HUES6 (cell line): ENCODE results near the gene NFAT5.
"Not testable (repeated sequence)": the region's sequence is repeated elsewhere in the genome, so short reads cannot be mapped to it uniquely, and the experiment has no call there.

Experiments
- H3K27ac ChIP-seq: 2 replicates; pipeline ENCODE4 v1.7.0; 2013; ENCODE audit warnings: low read depth, mild to moderate bottlenecking, low read length, inconsistent platforms
- H3K27me3 ChIP-seq: 2 replicates; pipeline ENCODE4 v1.6.1; 2013; ENCODE audit warnings: low read length; ENCODE audit not compliant: control insufficient read depth, insufficient read depth
- H3K36me3 ChIP-seq: 2 replicates; pipeline ENCODE4 v1.6.1; 2013; ENCODE audit warnings: low read length; ENCODE audit not compliant: control insufficient read depth, insufficient read depth
- H3K4me1 ChIP-seq: 2 replicates; pipeline ENCODE4 v1.6.1; 2013; ENCODE audit warnings: low read length; ENCODE audit not compliant: control insufficient read depth, insufficient read depth
- H3K4me3 ChIP-seq: 2 replicates; pipeline ENCODE4 v1.5.1; 2013; ENCODE audit warnings: low read depth, low read length
- H3K9ac ChIP-seq: one replicate; pipeline ENCODE4 v1.6.1; 2013; ENCODE audit warnings: mild to moderate bottlenecking, low read length
- H3K9me3 ChIP-seq: 2 replicates; pipeline ENCODE4 v1.6.1; 2013; ENCODE audit warnings: low read depth, low read length; ENCODE audit not compliant: control insufficient read depth, insufficient read depth

Gene NFAT5

GRCh38 chr16:69618307-69618706, 52.5 kb downstream of the NFAT5 start:
- Histone ChIP-seq H3K4me3 (no peak overlapping the region), H3K4me1 (no peaks in the 10 kb centered on the region), H3K27ac (no peak overlapping the region), H3K9me3 (no peaks in the 10 kb centered on the region), H3K36me3 (0 out of 2 replicates have a peak, but pooled peaks cover 3% of the 10 kb centered on the region), H3K27me3 (no peaks in the 10 kb centered on the region), H3K9ac (no peak overlapping the region)

DNA sequence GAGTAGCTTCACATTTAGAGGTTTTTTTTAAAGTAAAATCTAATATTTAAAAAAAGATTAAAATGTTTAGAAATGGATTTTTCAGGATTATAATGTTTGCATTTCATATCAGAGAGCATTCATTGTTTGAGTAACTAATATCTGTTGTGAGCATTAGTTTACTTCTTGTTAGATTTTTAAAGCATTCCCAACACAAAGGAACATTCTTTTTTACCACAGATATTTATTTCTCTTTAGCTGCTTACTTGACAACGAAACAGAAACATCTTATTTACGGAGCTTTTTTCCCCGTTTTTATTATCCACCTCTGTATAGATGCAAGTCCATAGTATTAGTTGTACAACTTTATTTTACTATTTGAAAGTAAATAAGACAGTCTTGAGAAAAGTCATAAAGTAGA, 53.0 kb downstream of the NFAT5 start:
- no peak overlapping the region for H3K4me3 ChIP-seq
- H3K4me1 ChIP-seq, result no peaks in the 10 kb centered on the region
- no peaks in the 10 kb centered on the region for H3K9me3 ChIP-seq
- no peak overlapping the region for H3K27ac ChIP-seq
- 0 out of 2 replicates have a peak, but pooled peaks cover 3% of the 10 kb centered on the region for H3K36me3 ChIP-seq
- no peak overlapping the region for H3K9ac ChIP-seq
- no peaks in the 10 kb centered on the region for H3K27me3 ChIP-seq

DNA sequence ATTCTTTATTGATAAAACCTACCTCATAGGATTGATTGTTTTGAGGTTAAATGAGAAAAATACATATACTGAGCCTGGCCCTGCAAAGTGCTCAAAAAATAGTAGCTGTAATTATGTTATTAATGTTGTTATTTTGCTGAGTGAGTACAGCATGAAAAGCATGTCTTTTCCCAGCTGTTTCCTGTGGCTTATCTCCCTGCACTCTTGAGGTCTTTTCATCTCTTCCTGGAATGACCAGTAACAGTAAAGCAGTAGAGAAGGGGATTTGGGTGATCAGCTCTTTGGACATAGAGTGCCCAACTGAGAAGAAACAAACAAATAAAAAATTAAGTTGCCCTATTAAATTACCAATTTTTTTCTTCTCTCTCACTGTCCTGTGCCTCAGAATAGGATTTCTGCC, 53.7 kb downstream of the NFAT5 start:
- no peak overlapping the region for H3K9ac ChIP-seq
- H3K9me3 ChIP-seq, result no peaks in the 10 kb centered on the region
- H3K4me3 ChIP-seq, result no peak overlapping the region
- H3K27ac ChIP-seq, result no peak overlapping the region
- H3K4me1 ChIP-seq, result no peaks in the 10 kb centered on the region
- H3K36me3 ChIP-seq, result 0 out of 2 replicates have a peak, but pooled peaks cover 3% of the 10 kb centered on the region
- H3K27me3 ChIP-seq, result no peaks in the 10 kb centered on the region

DNA sequence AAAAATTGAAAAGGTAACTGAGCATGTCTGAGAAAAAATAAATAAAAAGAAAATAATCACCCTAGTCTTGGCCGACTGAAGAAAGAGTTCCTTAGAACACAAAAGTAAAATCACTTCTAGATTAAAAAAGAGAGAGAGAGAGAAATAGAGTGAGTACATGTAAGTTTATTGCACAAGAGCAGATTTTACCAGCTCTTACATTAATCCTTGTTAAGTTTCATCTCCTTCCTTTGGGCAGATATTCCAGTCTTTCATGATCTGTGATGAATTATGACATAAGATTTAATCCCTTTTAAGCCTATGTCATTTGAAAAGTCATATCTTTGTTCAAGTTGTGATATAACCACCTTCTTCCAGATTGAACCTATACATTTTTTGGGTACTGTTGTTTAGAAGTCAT, 54.8 kb downstream of the NFAT5 start:
- H3K4me1 ChIP-seq, result no peaks in the 10 kb centered on the region
- H3K27me3 ChIP-seq, result no peaks in the 10 kb centered on the region
- H3K27ac ChIP-seq, result no peak overlapping the region
- no peaks in the 10 kb centered on the region for H3K9me3 ChIP-seq
- H3K9ac ChIP-seq, result no peak overlapping the region
- no peak overlapping the region for H3K4me3 ChIP-seq
- H3K36me3 ChIP-seq, result 0 out of 2 replicates have a peak, but pooled peaks cover 3% of the 10 kb centered on the region

DNA sequence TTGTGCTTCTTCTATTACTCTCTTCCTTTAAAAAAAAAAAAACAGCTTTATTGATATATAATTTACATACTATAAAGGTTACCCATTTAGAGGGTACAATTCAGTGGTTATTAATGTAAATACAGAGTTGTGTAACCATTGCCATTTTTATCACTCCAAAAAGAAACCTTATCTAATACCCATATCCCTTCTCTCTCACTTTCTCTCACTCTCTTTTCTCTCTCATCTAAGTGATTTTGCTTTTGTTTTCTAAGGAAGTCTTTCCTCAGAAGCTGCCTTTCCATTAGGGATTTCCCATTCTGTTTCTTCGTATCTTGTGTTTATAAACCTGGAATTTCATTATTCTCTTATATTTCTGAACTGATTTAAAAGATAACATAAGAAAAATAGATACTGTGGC, 55.5 kb downstream of the NFAT5 start:
- no peaks in the 10 kb centered on the region for H3K4me1 ChIP-seq
- no peaks in the 10 kb centered on the region for H3K9me3 ChIP-seq
- H3K36me3 ChIP-seq, result 0 out of 2 replicates have a peak, but pooled peaks cover 3% of the 10 kb centered on the region
- no peak overlapping the region for H3K4me3 ChIP-seq
- H3K27me3 ChIP-seq, result no peaks in the 10 kb centered on the region
- no peak overlapping the region for H3K9ac ChIP-seq
- no peak overlapping the region for H3K27ac ChIP-seq

DNA sequence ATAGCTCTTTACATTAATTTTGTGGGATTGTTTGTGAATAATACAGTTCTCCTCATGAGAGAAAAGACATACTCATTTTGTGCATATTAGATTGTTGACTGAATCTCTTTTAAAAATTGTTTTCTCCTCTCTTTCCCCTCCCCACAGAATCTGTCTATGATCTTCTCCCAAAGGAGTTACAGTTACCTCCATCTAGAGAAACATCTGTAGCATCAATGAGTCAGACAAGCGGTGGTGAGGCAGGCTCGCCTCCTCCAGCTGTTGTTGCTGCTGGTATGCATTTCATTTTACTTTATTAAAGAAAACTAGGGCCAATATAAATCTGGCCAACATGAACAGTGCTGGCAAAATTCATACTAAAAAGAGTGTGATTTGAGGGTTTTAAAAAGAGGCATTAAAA, 60.5 kb downstream of the NFAT5 start:
- H3K27me3 ChIP-seq, result no peaks in the 10 kb centered on the region
- H3K9ac ChIP-seq, result no peak overlapping the region
- H3K4me3 ChIP-seq, result no peak overlapping the region
- no peak overlapping the region for H3K27ac ChIP-seq
- H3K4me1 ChIP-seq, result no peaks in the 10 kb centered on the region
- H3K36me3 ChIP-seq, result peaks cover 6% of the 10 kb centered on the region; the same call in 1 of the 2 replicates
- H3K9me3 ChIP-seq, result no peaks in the 10 kb centered on the region

GRCh38 chr16:69632828-69633227, 67.1 kb downstream of the NFAT5 start:
- H3K4me1 ChIP-seq, result no peaks in the 10 kb centered on the region
- H3K4me3 ChIP-seq, result no peak overlapping the region
- H3K36me3 ChIP-seq, result peaks cover 38% of the 10 kb centered on the region
- peaks cover 19% of the 10 kb centered on the region for H3K9me3 ChIP-seq
- H3K27ac ChIP-seq, result no peak overlapping the region
- no peak overlapping the region for H3K9ac ChIP-seq
- H3K27me3 ChIP-seq, result no peaks in the 10 kb centered on the region

GRCh38 chr16:69633375-69633774, 67.6 kb downstream of the NFAT5 start:
- H3K36me3 ChIP-seq, result peaks cover 38% of the 10 kb centered on the region
- no peak overlapping the region for H3K9ac ChIP-seq
- peaks cover 19% of the 10 kb centered on the region for H3K9me3 ChIP-seq
- H3K27me3 ChIP-seq, result no peaks in the 10 kb centered on the region
- no peak overlapping the region for H3K27ac ChIP-seq
- H3K4me3 ChIP-seq, result no peak overlapping the region
- H3K4me1 ChIP-seq, result no peaks in the 10 kb centered on the region

- Histone ChIP-seq H3K36me3 (peaks cover 32% of the 10 kb centered on the region), H3K9me3 (peaks cover 19% of the 10 kb centered on the region)
- not testable (repeated sequence) for H3K9ac ChIP-seq, H3K27me3 ChIP-seq, H3K4me1 ChIP-seq, H3K4me3 ChIP-seq, H3K27ac ChIP-seq
Measured at GRCh38 chr16:69636563-69637146, 70.9 kb downstream of the NFAT5 start.

DNA sequence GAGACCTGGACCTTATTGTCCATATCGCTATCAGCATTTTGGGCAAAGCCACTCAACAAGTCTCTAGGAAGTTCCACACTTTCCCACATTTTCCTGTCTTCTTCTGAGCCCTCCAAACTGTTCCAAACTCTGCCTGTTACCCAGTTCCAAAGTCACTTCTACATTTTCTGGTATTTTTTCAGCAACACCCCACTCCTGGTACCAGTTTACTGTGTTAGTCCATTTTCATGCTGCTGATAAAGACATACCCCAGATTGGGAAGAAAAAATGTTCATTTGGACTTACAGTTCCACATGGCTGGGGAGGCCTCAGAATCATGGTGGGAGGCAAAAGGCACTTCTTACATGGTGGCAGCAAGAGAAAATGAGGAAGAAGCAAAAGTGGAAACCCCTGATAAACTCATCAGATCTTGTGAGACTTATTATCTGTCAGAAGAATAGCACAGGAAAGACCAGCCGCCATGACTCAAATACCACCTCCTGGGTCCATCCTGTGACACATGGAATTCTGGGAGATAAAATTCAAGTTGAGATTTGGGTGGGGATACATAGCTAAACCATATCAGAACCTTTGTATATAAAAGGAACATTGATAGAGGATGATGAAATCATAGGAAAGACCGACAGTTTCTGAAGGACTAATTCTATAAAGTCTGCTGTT, 71.6 kb downstream of the NFAT5 start:
- not testable (repeated sequence) for H3K27ac ChIP-seq, H3K9ac ChIP-seq, H3K4me3 ChIP-seq, H3K27me3 ChIP-seq, H3K4me1 ChIP-seq
- peaks cover 30% of the 10 kb centered on the region for H3K36me3 ChIP-seq
- peaks cover 19% of the 10 kb centered on the region for H3K9me3 ChIP-seq

- peaks cover 20% of the 10 kb centered on the region for H3K36me3 ChIP-seq
- H3K4me3 ChIP-seq, H3K27ac ChIP-seq, H3K27me3 ChIP-seq, H3K4me1 ChIP-seq, H3K9ac ChIP-seq, H3K9me3 ChIP-seq: not testable (repeated sequence)
Measured at GRCh38 chr16:69643997-69644396, 78.2 kb downstream of the NFAT5 start.
